Endodermal cell (in vitro differentiated cells): Measurements from ENCODE around the gene BIRC7. TPM values are rescaled to one million over a fixed set of nuclear protein-coding genes. Genes with fewer than 3 reads are reported as not detected.
A peak's percentile ranks its signal among the peaks of the same experiment; 100 is the strongest.

Experiments used
- DNase-seq: peaks from one replicate; pipeline ENCODE4 v3.0.0-alpha.2; 2017
- H3K27ac ChIP-seq: 2 replicates; pipeline ENCODE4 v1.5.1; 2013; ENCODE audit warnings: mild to moderate bottlenecking, low read depth, low read length, moderate library complexity
- H3K27me3 ChIP-seq: 2 replicates; pipeline ENCODE4 v1.6.1; 2013; ENCODE audit warnings: mild to moderate bottlenecking, low read length, moderate library complexity; ENCODE audit not compliant: insufficient read depth, control insufficient read depth, poor library complexity, severe bottlenecking
- H3K36me3 ChIP-seq: 2 replicates; pipeline ENCODE4 v1.7.0; 2013; ENCODE audit warnings: mild to moderate bottlenecking, low read length, moderate library complexity; ENCODE audit not compliant: control insufficient read depth, insufficient read depth
- H3K4me1 ChIP-seq: one replicate; pipeline ENCODE4 v1.7.0; 2013; ENCODE audit warnings: low read length; ENCODE audit not compliant: control insufficient read depth, insufficient read depth
- H3K4me3 ChIP-seq: 2 replicates; pipeline ENCODE4 v1.5.1; 2013; ENCODE audit warnings: mild to moderate bottlenecking, low read length, moderate library complexity
- H3K9ac ChIP-seq: 2 replicates; pipeline ENCODE4 v1.6.1; 2013; ENCODE audit warnings: mild to moderate bottlenecking, low read length, moderate library complexity; ENCODE audit not compliant: poor library complexity, severe bottlenecking; ENCODE audit errors: extremely low read depth
- H3K9me3 ChIP-seq: 2 replicates; pipeline ENCODE4 v1.6.1; 2013; ENCODE audit warnings: mild to moderate bottlenecking, low read length, moderate library complexity; ENCODE audit not compliant: control insufficient read depth
- H3K27ac Mint-ChIP-seq: 2 replicates; pipeline ENCODE4 v1.8.0; 2020; ENCODE audit warnings: mixed read lengths
- H3K27me3 Mint-ChIP-seq: 2 replicates; pipeline ENCODE4 v1.8.0; 2021; ENCODE audit warnings: mild to moderate bottlenecking, mixed read lengths; ENCODE audit not compliant: insufficient read depth
- H3K36me3 Mint-ChIP-seq: 2 replicates; pipeline ENCODE4 v1.8.0; 2020; ENCODE audit warnings: low read depth, mixed read lengths
- H3K4me1 Mint-ChIP-seq: 2 replicates; pipeline ENCODE4 v1.8.0; 2020; ENCODE audit warnings: mixed read lengths
- H3K4me3 Mint-ChIP-seq: 2 replicates; pipeline ENCODE4 v1.8.0; 2020; ENCODE audit warnings: mild to moderate bottlenecking, moderate library complexity, mixed read lengths
- H3K9me3 Mint-ChIP-seq: 2 replicates; pipeline ENCODE4 v1.8.0; 2020; ENCODE audit warnings: mild to moderate bottlenecking, mixed read lengths
- CTCF ChIP-seq: fragments of 200-600 bp; sonication (generic); conservative IDR thresholded peaks from 2 replicates; pipeline ENCODE4 v1.5.0; 2021; ENCODE audit warnings: antibody characterized with exemption, mild to moderate bottlenecking
- WGBS, 2 experiments: methylation state at CpG; one replicate each; pipeline versions ENCODE4 v1.1.5 to v1.1.7; 2013; ENCODE audit warnings: missing lambda C conversion rate in 2 of 2, mixed read lengths in 1 of 2; ENCODE audit not compliant: insufficient coverage in 1 of 2, insufficient read length in 1 of 2; 5-methylcytosine and 5-hydroxymethylcytosine counted together
- total RNA-seq, 2 donors: library from RNA; stranded (reverse); fragmentation: NEBNext Ultra II Directional in 1 of 2; extraction: Animal tissue kit (Norgen Biotek cat#: 25700) in 1 of 2; gene quantifications; 2 replicates in 1 of 2; 3 replicates in 1 of 2; pipeline ENCODE4 v1.2.1, GENCODE V29; 2021

The BIRC7 gene
- total RNA-seq, 2 donors from 2014 or later, result not detected

- peak overlapping the region; percentile 98 for H3K27ac Mint-ChIP-seq
- Histone ChIP-seq H3K27ac (peak overlapping the region; percentile 67), H3K27me3 (no peaks in the 10 kb centered on the region), H3K4me3 (peak overlapping the region; percentile 97), H3K9me3 (no peaks in the 10 kb centered on the region), H3K36me3 (peaks cover 47% of the 10 kb centered on the region), H3K9ac (peak overlapping the region; percentile 97), H3K4me1 (peaks cover 5% of the 10 kb centered on the region)
- H3K4me3 Mint-ChIP-seq, result peak overlapping the region; percentile 99
- no peak for TF ChIP-seq CTCF
- H3K4me1 Mint-ChIP-seq, result peaks cover 33% of the 10 kb centered on the region
- H3K9me3 Mint-ChIP-seq, result no peaks in the 10 kb centered on the region
- WGBS, 2 experiments, result 63 to 64% methylated on average over 6 of the region's 6 CpGs
- no peak for DNase-seq
- peaks cover 51% of the 10 kb centered on the region for H3K36me3 Mint-ChIP-seq
- H3K27me3 Mint-ChIP-seq, result peaks cover 1% of the 10 kb centered on the region
These were observed 21.2 kb upstream of the BIRC7 start for GRCh38 chr20:63214514-63214913.

GRCh38 chr20:63215101-63216040, 20.3 kb upstream of the BIRC7 start:
- WGBS, 2 experiments, result 3 to 7% methylated on average over 26 to 81 of the region's 81 CpGs
- Mint-ChIP-seq H3K27ac (peak overlapping the region; percentile 98), H3K9me3 (no peaks in the 10 kb centered on the region), H3K36me3 (peaks cover 42% of the 10 kb centered on the region), H3K27me3 (peaks cover 6% of the 10 kb centered on the region), H3K4me1 (peaks cover 33% of the 10 kb centered on the region), H3K4me3 (peak overlapping the region; percentile 99)
- Histone ChIP-seq H3K9me3 (no peaks in the 10 kb centered on the region), H3K4me3 (peak overlapping the region; percentile 97), H3K4me1 (peaks cover 5% of the 10 kb centered on the region), H3K27ac (peak overlapping the region; percentile 52), H3K36me3 (peaks cover 39% of the 10 kb centered on the region), H3K9ac (peak overlapping the region; percentile 97), H3K27me3 (peaks cover 6% of the 10 kb centered on the region)
- DNase-seq, result peak; percentile 85
- TF ChIP-seq CTCF, result peak; percentile 67

GRCh38 chr20:63216041-63216848, 19.5 kb upstream of the BIRC7 start, which contains the start of gene YTHDF1:
TSS of gene YTHDF1 (minus strand) at chr20:63216131. CDS start at chr20:63215892, 239 bp downstream.
- Mint-ChIP-seq H3K36me3 (peaks cover 35% of the 10 kb centered on the region), H3K4me3 (peak within 1 kb of the TSS; percentile 99)
- peak within 1 kb of the TSS; percentile 97 for H3K9ac ChIP-seq

More at GRCh38 chr20:63216041-63216848, 19.5 kb upstream of the BIRC7 start, which contains the start of gene YTHDF1:
- Histone ChIP-seq H3K27me3 (peaks cover 11% of the 10 kb centered on the region), H3K9me3 (no peaks in the 10 kb centered on the region), H3K4me1 (peaks cover 5% of the 10 kb centered on the region), H3K27ac (peak within 1 kb of the TSS; percentile 52), H3K4me3 (peak within 1 kb of the TSS; percentile 97), H3K36me3 (peaks cover 33% of the 10 kb centered on the region)
- DNase-seq, result peak; percentile 97
- WGBS, 2 experiments, result 3 to 10% methylated on average over 26 to 96 of the region's 96 CpGs
- peak within 1 kb of the TSS; percentile 98 for H3K27ac Mint-ChIP-seq
- TF ChIP-seq CTCF, result no peak
- H3K9me3 Mint-ChIP-seq, result no peaks in the 10 kb centered on the region
- peaks cover 33% of the 10 kb centered on the region for H3K4me1 Mint-ChIP-seq
- peaks cover 15% of the 10 kb centered on the region for H3K27me3 Mint-ChIP-seq
